Prostate gland (tissue), 2 donors: ENCODE results near the gene DGKI. TPM values are rescaled to one million over a fixed set of nuclear protein-coding genes. Genes with fewer than 3 reads are reported as not detected.

Experiments
- DNase-seq: peaks from one replicate; pipeline ENCODE4 v3.0.0-alpha.2; 2019; ENCODE audit warnings: low spot score
- H3K27ac ChIP-seq, 2 donors: fragments of 200-600 bp; sonication (generic); 2 replicates each; pipeline ENCODE4 v1.5.1; 2017 to 2019
- H3K27me3 ChIP-seq: fragments of 200-600 bp; sonication (generic); replicated peaks from 2 replicates; pipeline ENCODE4 v1.5.1; 2019; ENCODE audit not compliant: insufficient read depth
- H3K36me3 ChIP-seq, 2 donors: fragments of 200-600 bp; sonication (generic); 1 replicate in 1 of 2; 2 replicates in 1 of 2; pipeline versions ENCODE4 v1.5.1 to v1.8.1; 2017 to 2019
- H3K4me1 ChIP-seq: fragments of 200-600 bp; sonication (generic); replicated peaks from 2 replicates; pipeline ENCODE4 v1.5.1; 2019
- H3K4me3 ChIP-seq, 2 donors: fragments of 200-600 bp; sonication (generic); 2 replicates each; pipeline ENCODE4 v1.5.1; 2017 to 2019
- H3K9me3 ChIP-seq: fragments of 200-600 bp; sonication (generic); 2 replicates; pipeline ENCODE4 v1.5.1; 2017
- CTCF ChIP-seq, 4 experiments: fragments of 200-600 bp in 2 of 4; fragments of 450-650 bp in 2 of 4; sonication (generic) in 2 of 4; IDR thresholded peaks; 1 replicate in 3 of 4; 2 replicates in 1 of 4; pipeline ENCODE4 v1.5.1; 2016 to 2019; ENCODE audit warnings: antibody characterized with exemption in 4 of 4, mild to moderate bottlenecking in 2 of 4, moderate library complexity in 2 of 4
- POLR2A ChIP-seq: fragments of 450-650 bp; IDR thresholded peaks from one replicate; pipeline ENCODE4 v1.6.1; 2016; ENCODE audit warnings: antibody characterized with exemption, mild to moderate bottlenecking
- POLR2AphosphoS5 ChIP-seq: sonication (generic); formaldehyde crosslinking; IDR thresholded peaks from one replicate; pipeline ENCODE4 v1.6.1; 2017; ENCODE audit warnings: antibody characterized with exemption
- WGBS: methylation state at CpG from one replicate; pipeline ENCODE4 v1.1.5; 2018; 5-methylcytosine and 5-hydroxymethylcytosine counted together
- intact Hi-C: fragments of 100-400 bp; cut with DNase I; formaldehyde crosslinking; loops from one replicate; pipeline ENCODE4 v1.14.2; 2022
- total RNA-seq, 2 donors: library from RNA; depleted of rRNA; stranded (reverse); fragments of >200 nt; gene quantifications; one replicate each; pipeline ENCODE4 v1.1.0, GENCODE V29; 2016

Gene DGKI
- total RNA-seq, 2 donors from 2014 or later, result 0.32 to 1.5 TPM

GRCh38 chr7:137747359-137748031, 99.3 kb downstream of the DGKI start:
- Histone ChIP-seq H3K4me3 (no peak overlapping the region), H3K9me3 (no peaks in the 10 kb centered on the region), H3K27me3 (no peaks in the 10 kb centered on the region), H3K4me1 (no peaks in the 10 kb centered on the region), H3K27ac (no peak overlapping the region), H3K36me3 (no peaks in the 10 kb centered on the region)
- no peak for DNase-seq
- 69% methylated on average over 7 of the region's 7 CpGs for WGBS
- intact Hi-C loops, result no loop called here
- no peak for TF ChIP-seq POLR2A
- TF ChIP-seq CTCF (IDR thresholded peaks at IDR 0.05), result no peak
- TF ChIP-seq POLR2AphosphoS5, result no peak

- Histone ChIP-seq H3K27ac (no peak overlapping the region), H3K36me3 (no peaks in the 10 kb centered on the region), H3K4me3 (no peak overlapping the region), H3K4me1 (no peaks in the 10 kb centered on the region), H3K27me3 (no peaks in the 10 kb centered on the region), H3K9me3 (no peaks in the 10 kb centered on the region)
- 95% methylated on average over 2 of the region's 2 CpGs for whole genome bisulfite sequencing
- no peak for DNase-seq
- no peak for TF ChIP-seq POLR2A
- TF ChIP-seq CTCF (IDR thresholded peaks at IDR 0.05), result no peak
- no peak for TF ChIP-seq POLR2AphosphoS5
- intact Hi-C loops, result no loop called here
Measured at GRCh38 chr7:137743021-137743420, 103.8 kb downstream of the DGKI start.

GRCh38 chr7:137742051-137742450, 104.7 kb downstream of the DGKI start:
- Histone ChIP-seq H3K27ac (no peak overlapping the region), H3K9me3 (no peaks in the 10 kb centered on the region), H3K4me3 (no peak overlapping the region), H3K36me3 (no peaks in the 10 kb centered on the region), H3K4me1 (no peaks in the 10 kb centered on the region), H3K27me3 (no peaks in the 10 kb centered on the region)
- TF ChIP-seq POLR2AphosphoS5, result no peak
- TF ChIP-seq POLR2A, result no peak
- no peak for TF ChIP-seq CTCF (IDR thresholded peaks at IDR 0.05)
- 52% methylated on average over 3 of the region's 3 CpGs for WGBS
- no peak for DNase-seq
- intact Hi-C loops, result no loop called here

- Histone ChIP-seq H3K27me3 (no peaks in the 10 kb centered on the region), H3K27ac (no peak overlapping the region), H3K4me1 (no peaks in the 10 kb centered on the region), H3K9me3 (no peaks in the 10 kb centered on the region), H3K4me3 (no peak overlapping the region), H3K36me3 (no peaks in the 10 kb centered on the region)
- intact Hi-C loops, result no loop called here
- WGBS, result 74% methylated on average over 2 of the region's 2 CpGs
- TF ChIP-seq CTCF (IDR thresholded peaks at IDR 0.05) (no peak), POLR2A (no peak), POLR2AphosphoS5 (no peak)
- no peak for DNase-seq
Measured at GRCh38 chr7:137741443-137741842, 105.3 kb downstream of the DGKI start.

GRCh38 chr7:137734221-137734620, 112.6 kb downstream of the DGKI start:
- H3K36me3 ChIP-seq, result no peaks in the 10 kb centered on the region
- TF ChIP-seq POLR2AphosphoS5 (no peak), POLR2A (no peak), CTCF (IDR thresholded peaks at IDR 0.05) (no peak)
- no peaks in the 10 kb centered on the region for H3K9me3 ChIP-seq
- H3K27me3 ChIP-seq, result no peaks in the 10 kb centered on the region
- H3K4me3 ChIP-seq, result no peak overlapping the region
- no peaks in the 10 kb centered on the region for H3K4me1 ChIP-seq
- WGBS, result 61% methylated on average over 5 of the region's 5 CpGs
- intact Hi-C loops, result no loop called here
- H3K27ac ChIP-seq, result no peak overlapping the region
- no peak for DNase-seq
